HG03378 (cell line): ENCODE results near the gene SENP8.

Experiments used
- ATAC-seq: cut with Tn5 transposase; IDR thresholded peaks from one replicate; pipeline ENCODE4 v1.9.1; 2021; ENCODE audit warnings: mild to moderate bottlenecking, moderate library complexity; ENCODE audit not compliant: unreplicated experiment

Gene SENP8

DNA sequence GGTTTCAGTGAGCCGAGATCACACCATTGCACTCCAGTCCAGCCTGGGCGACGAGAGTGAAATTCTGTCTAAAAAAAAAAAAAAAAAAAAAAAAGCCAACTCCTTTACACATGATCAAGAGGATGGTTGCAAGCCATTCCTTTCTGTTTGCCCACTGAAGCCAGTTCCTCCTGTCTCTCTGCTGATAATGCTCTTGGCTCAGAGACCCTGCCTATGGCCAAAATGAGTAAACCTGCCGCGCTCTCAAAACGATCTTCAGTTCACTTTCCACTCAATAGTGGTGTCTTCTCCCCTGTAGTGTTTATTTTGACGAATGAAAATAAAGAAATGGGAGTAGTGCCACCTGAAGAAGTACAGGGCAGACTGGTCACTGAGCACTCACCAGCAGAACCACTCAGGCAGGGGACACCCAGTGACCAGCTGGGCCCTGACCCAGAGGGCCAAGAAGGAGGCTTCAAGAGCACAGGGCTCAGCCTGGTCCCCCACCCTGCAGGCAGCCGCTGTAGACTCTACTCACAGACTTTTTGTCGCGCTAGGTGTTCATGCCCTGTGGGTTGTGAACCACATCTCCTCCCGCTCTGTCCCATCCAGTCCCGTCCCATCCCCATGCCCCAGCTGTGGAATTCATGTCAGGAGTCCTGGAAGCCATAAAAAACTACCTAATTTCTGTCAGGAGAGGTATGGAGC is 55.8 kb downstream of the SENP8 start:
- ATAC-seq: no peak

DNA sequence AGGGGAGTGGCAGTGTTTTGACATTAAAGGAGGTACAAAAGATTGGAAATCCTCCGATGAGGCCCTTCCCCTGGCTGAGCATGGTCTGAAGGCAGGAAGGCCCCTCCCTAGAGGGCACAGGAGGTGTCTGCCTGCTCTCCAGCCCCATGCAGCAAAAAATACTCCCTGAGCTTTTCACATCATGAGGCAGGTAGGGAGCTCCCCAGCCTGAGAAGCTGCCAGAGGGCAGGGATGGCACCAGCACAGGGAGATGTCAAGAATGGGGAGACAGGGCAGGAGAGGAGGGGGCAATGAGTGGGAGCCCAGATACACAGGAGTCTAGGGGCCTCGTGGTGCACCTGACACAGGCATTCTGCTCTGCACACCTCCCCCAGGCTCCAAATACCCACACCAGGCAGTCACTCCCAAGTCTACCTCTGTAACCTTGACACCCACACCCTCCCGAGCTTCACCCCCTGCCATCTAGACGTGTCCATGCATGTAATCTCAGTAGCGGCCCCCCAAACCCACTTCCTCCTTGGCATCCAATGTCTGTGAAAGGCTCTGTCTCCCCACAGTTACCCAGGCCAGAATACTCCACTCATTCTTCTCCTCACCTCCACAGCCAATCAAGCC is 56.5 kb downstream of the SENP8 start:
- ATAC-seq: no peak

DNA sequence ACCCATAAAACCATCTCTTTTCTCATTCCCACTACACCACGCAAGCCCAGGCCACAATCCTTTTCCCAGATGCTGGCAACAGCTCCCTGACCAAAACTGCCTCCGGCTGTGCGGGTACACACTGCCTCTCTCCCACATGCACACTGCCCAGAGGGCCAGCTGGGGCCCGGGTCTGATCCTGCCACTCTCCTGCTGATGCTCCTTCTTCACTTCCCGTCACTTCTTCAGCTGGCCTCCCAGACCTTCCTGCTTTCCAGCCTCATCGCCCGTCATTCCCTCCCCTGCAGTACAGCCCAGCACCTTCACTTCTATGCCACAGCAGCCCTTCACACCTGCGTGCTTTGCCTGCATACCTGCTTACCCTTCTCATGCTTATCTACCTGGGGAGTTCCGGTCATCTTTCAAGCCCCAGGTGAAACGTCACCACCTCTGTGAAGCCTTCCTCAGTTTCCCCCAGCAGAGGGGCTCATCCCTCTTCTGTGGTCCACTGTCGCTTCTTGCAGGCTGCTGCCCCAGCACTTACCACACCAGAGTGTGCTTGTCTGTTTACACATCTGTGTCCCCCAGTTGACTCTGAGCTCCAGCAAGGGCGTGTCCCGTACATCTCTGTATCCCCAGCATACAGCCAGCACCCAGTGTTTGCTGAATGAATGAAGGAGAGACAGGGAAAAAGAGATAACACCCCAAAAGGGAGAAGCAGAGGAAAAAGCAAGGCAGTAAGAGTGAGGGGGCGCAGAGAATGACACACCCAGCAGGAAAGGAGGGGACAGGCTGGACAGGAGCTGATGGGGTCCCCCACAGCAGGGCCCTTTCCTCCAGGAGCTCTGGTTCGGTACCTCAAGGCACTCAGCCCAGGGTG is 57.2 kb downstream of the SENP8 start:
- no peak for ATAC-seq

DNA sequence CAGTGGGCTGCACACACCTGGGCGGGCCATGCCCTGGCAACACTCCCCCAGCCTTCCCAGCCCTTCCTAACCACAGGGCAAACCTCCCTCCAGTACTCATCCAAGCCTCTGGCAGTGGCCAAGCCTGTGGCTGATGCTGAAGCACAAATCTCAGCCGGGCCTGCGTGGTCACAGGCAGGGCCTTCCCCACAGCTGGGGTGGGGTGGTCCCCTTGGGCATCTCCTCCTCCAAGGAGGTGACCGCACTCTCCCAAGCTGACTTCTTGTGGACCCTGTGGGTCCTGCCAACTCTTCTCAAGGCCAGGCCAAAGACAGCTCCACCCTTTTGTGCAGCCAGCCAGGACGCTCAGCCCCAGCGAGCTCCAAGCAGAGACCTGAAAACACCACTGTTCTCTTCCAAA is 58.0 kb downstream of the SENP8 start:
- no peak for ATAC-seq

DNA sequence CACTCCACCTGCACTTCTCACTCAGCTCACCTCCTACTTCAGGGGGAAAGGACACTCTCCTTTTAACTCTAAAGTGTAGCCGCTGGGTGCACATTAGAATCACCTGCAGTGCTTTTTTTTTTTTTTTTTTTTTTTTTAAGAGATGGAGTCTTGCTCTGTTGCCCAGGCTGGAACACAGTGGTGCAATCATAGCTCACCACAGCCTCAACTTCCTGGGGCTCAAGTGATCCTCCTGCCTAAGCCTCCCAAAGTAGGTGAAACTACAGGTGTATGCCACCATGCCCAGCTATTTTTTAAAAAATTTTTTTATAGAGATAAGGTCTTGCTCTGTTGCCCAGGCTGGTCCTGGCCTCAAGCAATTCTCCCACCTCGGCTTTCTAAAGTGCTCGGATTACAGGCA is 58.5 kb downstream of the SENP8 start:
- no peak for ATAC-seq

DNA sequence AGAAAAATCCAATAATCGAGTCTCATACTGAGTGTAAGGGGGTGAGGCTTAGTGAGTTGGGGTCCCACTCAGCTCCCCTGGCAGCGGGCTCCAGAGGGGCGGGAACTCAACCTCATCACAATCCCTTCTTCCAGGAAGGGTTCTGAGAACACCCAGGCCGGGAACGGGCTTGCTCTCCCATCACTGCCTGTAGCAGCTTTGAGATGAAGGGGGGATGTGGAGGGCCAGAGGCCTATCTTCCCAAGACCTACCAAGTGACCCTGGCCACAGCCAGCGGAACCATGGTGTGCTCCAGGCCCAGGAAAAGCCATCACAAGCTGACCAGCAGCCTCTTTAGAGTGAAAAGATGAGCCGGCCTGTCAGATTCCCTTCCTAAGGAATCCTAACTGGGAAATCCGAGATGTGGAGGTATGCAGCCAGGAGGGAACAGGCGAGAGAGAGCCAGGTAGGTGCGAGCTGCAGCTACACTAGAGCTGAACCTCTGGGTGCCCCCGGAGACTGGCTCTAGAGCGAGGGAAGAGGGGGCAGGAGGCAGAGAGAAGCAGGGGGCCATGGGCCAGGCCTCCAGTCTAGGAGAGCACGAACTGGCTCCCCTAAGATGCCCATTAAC is 60.9 kb downstream of the SENP8 start:
- ATAC-seq: no peak

DNA sequence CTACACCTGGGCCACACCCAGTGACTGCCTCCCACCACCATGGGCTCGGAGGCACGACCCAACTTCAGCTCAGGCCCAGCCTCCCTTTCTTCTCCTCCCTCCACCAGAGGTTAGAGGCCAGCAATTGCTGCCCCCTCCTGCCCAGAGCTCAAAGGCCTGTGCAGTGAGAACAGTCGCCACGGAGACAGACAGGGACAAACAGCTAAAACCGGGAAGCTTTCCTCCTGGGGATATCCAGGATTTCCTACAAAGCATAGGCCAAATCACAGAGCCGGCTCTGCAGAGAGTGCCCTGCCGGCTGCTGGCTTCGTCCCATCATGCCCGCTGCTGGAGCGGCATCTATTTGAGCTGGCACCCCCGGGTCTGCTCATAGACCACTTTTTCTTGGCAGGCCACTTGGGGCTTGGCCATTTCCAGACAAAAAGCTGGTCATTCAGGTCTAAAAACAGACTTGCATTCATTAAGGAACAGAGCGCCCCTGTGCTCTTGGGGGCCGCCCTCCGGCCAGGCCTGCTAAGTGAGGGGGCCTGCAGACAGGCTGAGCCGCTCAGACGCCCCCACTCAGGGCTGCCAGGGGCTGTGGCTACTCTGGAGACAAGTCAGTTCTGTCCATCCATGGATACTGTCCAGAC is 61.9 kb downstream of the SENP8 start:
- ATAC-seq: no peak

DNA sequence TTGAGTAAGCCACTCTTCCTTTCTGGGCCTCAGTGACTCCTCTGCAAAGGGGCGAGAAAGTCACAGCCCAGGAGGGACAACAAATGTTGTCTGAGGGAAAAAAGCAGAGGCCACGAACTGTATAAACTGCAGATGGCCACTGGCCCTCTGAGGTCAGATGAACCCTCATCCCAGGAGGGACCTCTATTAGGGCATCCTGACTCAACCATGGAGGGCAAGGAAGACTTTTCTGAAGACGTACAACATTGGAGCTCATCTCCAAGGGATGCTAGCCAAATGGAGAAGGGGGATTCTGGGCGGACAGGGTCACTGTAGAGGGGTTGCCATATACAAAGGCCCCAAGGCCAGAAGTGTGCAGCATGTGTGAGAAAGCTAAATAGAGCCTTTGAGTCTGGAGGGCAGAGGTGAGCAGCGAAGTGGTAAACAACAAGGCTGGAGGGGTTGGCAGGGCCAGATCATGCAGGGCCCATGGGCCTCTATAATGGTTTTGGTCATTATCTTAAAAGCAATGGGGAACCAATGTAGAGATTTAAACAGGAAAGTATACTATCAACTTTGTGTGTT is 62.6 kb downstream of the SENP8 start:
- no peak for ATAC-seq

DNA sequence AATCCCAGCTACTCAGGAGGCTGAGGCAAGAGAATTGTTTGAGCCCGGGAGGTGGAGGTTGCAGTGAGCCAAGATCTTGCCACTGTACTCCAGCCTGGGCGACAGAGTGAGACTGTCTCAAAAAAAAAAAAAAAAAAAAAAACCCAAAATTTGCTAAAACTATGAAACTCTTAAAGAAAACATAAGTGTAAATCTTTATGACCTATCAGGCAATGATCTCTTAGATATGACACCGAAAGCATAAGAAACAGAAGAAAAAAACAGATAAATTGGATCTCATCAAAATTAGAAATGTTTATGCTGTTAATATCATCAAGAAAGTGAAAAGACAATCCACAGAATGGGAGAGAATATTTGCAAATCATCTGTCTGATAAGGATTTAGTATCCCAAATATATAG is 64.0 kb downstream of the SENP8 start:
- no peak for ATAC-seq

DNA sequence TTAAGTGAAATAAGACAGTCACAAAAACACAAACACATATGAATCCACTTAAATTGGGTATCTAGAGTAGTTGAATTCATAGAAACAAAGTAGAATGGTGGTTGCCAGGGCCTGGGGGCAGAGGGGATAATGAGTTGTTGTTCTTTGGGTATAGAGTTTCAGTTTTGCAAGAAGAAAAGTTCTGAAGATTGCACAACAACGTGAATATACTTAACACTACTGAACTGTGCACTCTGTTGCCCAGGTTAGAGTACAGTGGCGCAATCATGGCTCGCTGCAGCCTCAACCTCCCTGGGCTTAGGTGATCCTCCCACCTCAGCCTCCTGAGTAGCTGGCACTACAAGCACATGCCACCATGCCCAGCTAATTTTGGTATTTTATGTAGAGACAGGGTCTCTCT is 64.5 kb downstream of the SENP8 start:
- ATAC-seq: no peak

DNA sequence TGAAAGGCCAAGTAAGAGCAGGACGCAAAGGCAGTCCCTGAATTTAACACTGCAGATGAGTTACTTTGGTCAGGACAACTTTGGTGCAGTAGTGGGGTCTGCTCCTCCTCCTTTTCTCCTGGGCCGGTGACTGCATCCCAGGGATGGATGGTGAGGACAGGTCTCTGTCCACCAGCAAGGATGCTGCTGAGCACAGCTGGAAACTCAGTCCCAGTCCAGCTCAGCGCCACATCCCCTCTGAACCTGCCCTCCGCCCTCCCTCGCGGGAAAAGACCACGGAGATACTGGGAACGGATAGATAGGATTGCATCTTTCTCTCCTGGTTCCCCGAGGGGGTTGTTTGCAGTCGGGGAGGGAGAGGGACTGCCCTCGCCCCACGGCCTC is 65.6 kb downstream of the SENP8 start:
- no peak for ATAC-seq

DNA sequence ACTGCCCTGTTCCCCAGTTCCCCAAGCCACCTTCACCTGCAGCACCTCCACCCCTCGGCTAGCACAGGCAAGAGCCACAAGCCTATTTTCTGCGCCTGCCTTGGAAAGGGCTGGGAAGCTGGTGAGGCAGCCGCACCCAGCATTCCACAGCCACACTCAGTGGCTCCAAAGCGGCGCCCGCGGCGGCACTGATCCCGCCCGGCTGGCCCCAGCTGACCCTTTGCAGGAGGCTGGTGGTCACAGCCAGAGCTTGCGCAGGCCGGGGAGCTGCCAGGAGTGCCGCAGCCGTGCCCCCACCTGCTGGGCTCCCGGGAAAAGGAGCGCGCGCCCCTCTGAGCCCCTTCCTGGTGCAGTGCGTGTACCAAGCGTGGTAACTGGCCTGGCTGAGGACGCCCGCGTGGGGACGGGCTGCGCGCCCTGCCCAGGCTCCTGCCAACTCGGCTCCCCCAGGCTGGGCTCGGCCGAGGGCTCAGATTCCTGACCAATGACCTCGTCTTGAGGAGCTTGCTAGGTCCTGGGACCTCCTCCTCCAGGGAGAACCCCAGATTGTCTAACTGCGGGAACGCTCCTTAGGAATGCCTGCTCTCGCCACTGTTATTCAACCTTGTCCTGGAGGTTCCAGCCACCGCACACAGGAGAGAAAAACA is 66.1 kb downstream of the SENP8 start:
- ATAC-seq: no peak

DNA sequence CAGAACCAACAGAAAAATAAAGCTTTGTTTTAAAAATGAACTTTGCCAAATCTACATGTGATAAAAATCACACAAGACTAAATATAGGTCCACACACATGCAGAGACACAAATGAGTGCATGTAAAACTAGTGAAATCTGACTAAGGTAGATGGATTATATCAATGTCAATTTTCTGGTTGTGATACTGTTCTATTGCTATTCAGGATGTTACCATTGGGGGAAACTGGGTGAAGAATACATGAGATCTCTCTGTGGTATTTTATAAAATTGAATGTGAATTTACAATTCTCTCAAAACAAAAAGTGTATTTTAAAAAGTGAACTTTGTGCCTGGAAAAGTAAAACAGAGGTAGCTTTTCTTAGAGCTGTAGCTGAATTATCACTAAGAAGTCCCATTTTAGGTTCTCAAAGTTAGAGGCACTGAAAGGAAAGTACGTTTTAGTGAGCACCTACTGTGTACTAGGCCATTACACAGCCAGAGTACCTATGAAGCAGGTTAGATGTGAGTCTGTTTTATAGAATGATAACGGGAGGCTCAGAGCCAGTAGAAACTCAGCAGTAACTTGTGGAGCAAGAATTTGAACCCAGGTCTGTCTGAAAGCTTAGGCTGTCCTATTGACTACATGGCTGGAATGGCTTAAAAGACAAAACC is 71.2 kb downstream of the SENP8 start:
- ATAC-seq: no peak

DNA sequence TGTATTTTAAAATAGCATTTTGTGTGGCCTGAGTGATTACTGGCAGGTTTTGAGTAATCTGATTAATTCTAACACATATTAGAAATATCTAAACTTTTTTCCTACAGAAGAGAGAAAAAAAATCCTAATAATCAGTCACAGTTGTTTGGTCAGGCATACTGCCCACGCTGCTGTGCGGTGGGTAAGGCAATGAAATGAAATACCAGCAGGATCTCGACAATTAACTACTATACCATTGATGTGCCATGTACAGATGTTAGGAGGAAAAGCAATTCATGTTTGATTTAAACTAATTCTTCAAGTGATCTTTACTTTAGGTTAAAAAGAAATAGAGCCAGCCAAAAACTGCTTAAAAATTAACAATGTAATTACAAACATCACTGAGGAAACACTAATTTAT is 74.2 kb downstream of the SENP8 start:
- ATAC-seq: no peak
